H9 (cell line): Measurements from ENCODE around the gene POLA1. TPM values are rescaled to one million over a fixed set of nuclear protein-coding genes. Genes with fewer than 3 reads are reported as not detected.
A peak's percentile ranks its signal among the peaks of the same experiment; 100 is the strongest.

Source experiments
- DNase-seq: peaks from one replicate; pipeline ENCODE4 v3.0.0-alpha.2; 2017
- H2AFZ ChIP-seq: one replicate; pipeline ENCODE4 v1.6.1; 2013; ENCODE audit warnings: mild to moderate bottlenecking, low read length, control low read depth, moderate library complexity
- H2AK5ac ChIP-seq: 2 replicates; pipeline ENCODE4 v1.6.1; 2013; ENCODE audit warnings: low read length, control low read depth, mixed read lengths; ENCODE audit not compliant: insufficient read length
- H2BK120ac ChIP-seq: one replicate; pipeline ENCODE4 v1.6.1; 2013; ENCODE audit warnings: low read depth, mild to moderate bottlenecking, low read length, control low read depth, inconsistent platforms; ENCODE audit not compliant: poor library complexity, severe bottlenecking
- H2BK12ac ChIP-seq: 2 replicates; pipeline ENCODE4 v1.6.1; 2013; ENCODE audit warnings: low read length, control low read depth, mixed read lengths, low read depth; ENCODE audit not compliant: insufficient read length
- H2BK15ac ChIP-seq: 2 replicates; pipeline ENCODE4 v1.6.1; 2013; ENCODE audit warnings: low read depth, low read length, control low read depth
- H2BK20ac ChIP-seq: one replicate; pipeline ENCODE4 v1.6.1; 2013; ENCODE audit warnings: low read depth, mild to moderate bottlenecking, low read length, control low read depth, inconsistent platforms; ENCODE audit not compliant: poor library complexity, severe bottlenecking
- H2BK5ac ChIP-seq: 2 replicates; pipeline ENCODE4 v1.6.1; 2013; ENCODE audit warnings: low read length, control low read depth, mixed read lengths; ENCODE audit not compliant: insufficient read length
- H3K14ac ChIP-seq: 2 replicates; pipeline ENCODE4 v1.6.1; 2013; ENCODE audit warnings: low read length, control low read depth; ENCODE audit not compliant: insufficient read depth
- H3K18ac ChIP-seq: 2 replicates; pipeline ENCODE4 v1.6.1; 2013; ENCODE audit warnings: low read depth, mild to moderate bottlenecking, mixed read lengths, low read length, control low read depth; ENCODE audit not compliant: insufficient read length
- H3K23ac ChIP-seq: 2 replicates; pipeline ENCODE4 v1.6.1; 2013; ENCODE audit warnings: low read length, control low read depth, mixed read lengths, low read depth; ENCODE audit not compliant: insufficient read length
- H3K23me2 ChIP-seq: 2 replicates; pipeline ENCODE4 v1.6.1; 2013; ENCODE audit warnings: low read depth, mild to moderate bottlenecking, mixed read lengths, low read length, control low read depth; ENCODE audit not compliant: insufficient read length, poor library complexity, severe bottlenecking
- H3K27ac ChIP-seq: 2 replicates; pipeline ENCODE4 v1.5.1; 2013; ENCODE audit warnings: low read length, control low read depth, mixed read lengths, low read depth; ENCODE audit not compliant: insufficient read length
- H3K27me3 ChIP-seq: 2 replicates; pipeline ENCODE4 v1.6.1; 2013; ENCODE audit warnings: low read length, control low read depth, inconsistent platforms; ENCODE audit not compliant: insufficient read depth
- H3K4ac ChIP-seq: 2 replicates; pipeline ENCODE4 v1.6.1; 2013; ENCODE audit warnings: low read depth, mild to moderate bottlenecking, control low read depth, inconsistent platforms, low read length, moderate library complexity
- H3K4me1 ChIP-seq: 2 replicates; pipeline ENCODE4 v1.6.1; 2013; ENCODE audit warnings: low read length, control low read depth, inconsistent platforms; ENCODE audit not compliant: insufficient read depth
- H3K4me2 ChIP-seq: 2 replicates; pipeline ENCODE4 v1.6.1; 2013; ENCODE audit warnings: low read length, control low read depth, mixed read lengths; ENCODE audit not compliant: insufficient read length, insufficient read depth
- H3K56ac ChIP-seq: 2 replicates; pipeline ENCODE4 v1.6.1; 2013; ENCODE audit warnings: low read depth, mild to moderate bottlenecking, mixed read lengths, low read length, control low read depth; ENCODE audit not compliant: insufficient read length
- H3K79me1 ChIP-seq: 2 replicates; pipeline ENCODE4 v1.6.1; 2013; ENCODE audit warnings: low read depth, mild to moderate bottlenecking, moderate library complexity, low read length, control low read depth, inconsistent platforms; ENCODE audit not compliant: insufficient read depth, poor library complexity, severe bottlenecking
- H3K79me2 ChIP-seq: 2 replicates; pipeline ENCODE4 v1.6.1; 2013; ENCODE audit warnings: low read length, control low read depth, inconsistent platforms; ENCODE audit not compliant: insufficient read depth
- H3K9ac ChIP-seq: 2 replicates; pipeline ENCODE4 v1.6.1; 2013; ENCODE audit warnings: low read length, control low read depth, mixed read lengths; ENCODE audit not compliant: insufficient read length; ENCODE audit errors: extremely low read depth
- H3K9me3 ChIP-seq: one replicate; pipeline ENCODE4 v1.6.1; 2013; ENCODE audit warnings: low read depth, low read length, inconsistent platforms; ENCODE audit not compliant: control insufficient read depth
- H3T11ph ChIP-seq: one replicate; pipeline ENCODE4 v1.6.1; 2013; ENCODE audit warnings: mild to moderate bottlenecking, low read length, control low read depth, inconsistent platforms
- H4K20me1 ChIP-seq: one replicate; pipeline ENCODE4 v1.6.1; 2013; ENCODE audit not compliant: control insufficient read depth, insufficient read length, insufficient read depth
- H4K5ac ChIP-seq: 2 replicates; pipeline ENCODE4 v1.6.1; 2013; ENCODE audit warnings: low read depth, mild to moderate bottlenecking, mixed read lengths, low read length, control low read depth; ENCODE audit not compliant: insufficient read length
- H4K8ac ChIP-seq: replicated peaks from 2 replicates; pipeline ENCODE4 v1.6.1; 2013; ENCODE audit warnings: low read length, control low read depth, mixed read lengths, low read depth; ENCODE audit not compliant: insufficient read length
- H4K91ac ChIP-seq: 2 replicates; pipeline ENCODE4 v1.6.1; 2013; ENCODE audit warnings: low read depth, mild to moderate bottlenecking, moderate library complexity, mixed read lengths, low read length, control low read depth; ENCODE audit not compliant: insufficient read length
- H3K27ac Mint-ChIP-seq, 3 experiments: 2 replicates in 2 of 3; 3 replicates in 1 of 3; pipeline ENCODE4 v1.8.0; 2020 to 2021; ENCODE audit warnings: mixed read lengths in 3 of 3, mild to moderate bottlenecking in 1 of 3, moderate library complexity in 1 of 3
- H3K27me3 Mint-ChIP-seq: 2 replicates; pipeline ENCODE4 v1.8.0; 2021; ENCODE audit warnings: low read depth, mild to moderate bottlenecking, moderate library complexity, mixed read lengths
- H3K36me3 Mint-ChIP-seq, 3 experiments: 2 replicates in 2 of 3; 3 replicates in 1 of 3; pipeline ENCODE4 v1.8.0; 2020 to 2021; ENCODE audit warnings: low read depth in 3 of 3, mixed read lengths in 3 of 3; ENCODE audit not compliant: insufficient read depth in 1 of 3
- H3K4me1 Mint-ChIP-seq, 2 experiments: 2 replicates each; pipeline ENCODE4 v1.8.0; 2020; ENCODE audit warnings: mixed read lengths in 2 of 2
- H3K4me3 Mint-ChIP-seq, 2 experiments: 2 replicates in 1 of 2; 3 replicates in 1 of 2; pipeline ENCODE4 v1.8.0; 2020 to 2021; ENCODE audit warnings: mild to moderate bottlenecking in 2 of 2, mixed read lengths in 2 of 2, moderate library complexity in 1 of 2
- H3K9me3 Mint-ChIP-seq, 2 experiments: 2 replicates in 1 of 2; 3 replicates in 1 of 2; pipeline ENCODE4 v1.8.0; 2020; ENCODE audit warnings: mild to moderate bottlenecking in 2 of 2, mixed read lengths in 2 of 2, moderate library complexity in 1 of 2
- CTCF ChIP-seq: fragments of 200-600 bp; sonication (generic); conservative IDR thresholded peaks from 3 replicates; pipeline ENCODE4 v1.8.0; 2021; ENCODE audit warnings: antibody characterized with exemption, mild to moderate bottlenecking
- total RNA-seq: library from RNA; stranded (reverse); gene quantifications from 2 replicates; pipeline ENCODE4 v1.2.1, GENCODE V29; 2021

Gene POLA1
- total RNA-seq, 1 experiment from 2014 or later = 60.2 TPM

- H2BK120ac ChIP-seq = no peak overlapping the region
- no peak overlapping the region for H4K8ac ChIP-seq
- H3K9me3 ChIP-seq = no peaks in the 10 kb centered on the region
- Mint-ChIP-seq H3K4me3 (no peak overlapping the region), H3K4me1 (peaks cover 22 to 25% of the 10 kb centered on the region in 2 experiments), H3K36me3 (no peaks in the 10 kb centered on the region), H3K27ac (peak overlapping the region in 2 of 3 experiments; percentile 16 to 87; a peak in 5 of 7 replicates), H3K27me3 (peaks cover 4% of the 10 kb centered on the region; the same call in 1 of the 2 replicates), H3K9me3 (no peaks in the 10 kb centered on the region)
- no peak overlapping the region for H3K9ac ChIP-seq
- no peak overlapping the region for H3K4ac ChIP-seq
- no peak overlapping the region for H3K18ac ChIP-seq
- no peak overlapping the region for H3K4me2 ChIP-seq
- no peak overlapping the region for H3K23ac ChIP-seq
- no peak overlapping the region for H2BK15ac ChIP-seq
- no peaks in the 10 kb centered on the region for H3K23me2 ChIP-seq
- no peak overlapping the region for H3K14ac ChIP-seq
- peak overlapping the region; percentile 83 for H2BK20ac ChIP-seq
- H3T11ph ChIP-seq = no peak overlapping the region
- H4K20me1 ChIP-seq = no peaks in the 10 kb centered on the region
- no peaks in the 10 kb centered on the region for H3K79me1 ChIP-seq
- no peak overlapping the region for H3K27ac ChIP-seq
- no peak overlapping the region for H4K91ac ChIP-seq
- H3K56ac ChIP-seq = no peak overlapping the region
- no peak for TF ChIP-seq CTCF
- no peak overlapping the region for H2BK12ac ChIP-seq
- H2AK5ac ChIP-seq = no peak overlapping the region
- H3K4me1 ChIP-seq = no peaks in the 10 kb centered on the region; the same call in 1 of the 2 replicates
- no peak overlapping the region for H2BK5ac ChIP-seq
- no peaks in the 10 kb centered on the region for H3K79me2 ChIP-seq
- H3K27me3 ChIP-seq = no peaks in the 10 kb centered on the region
- H4K5ac ChIP-seq = no peak overlapping the region
- no peak for DNase-seq
- H2AFZ ChIP-seq = no peak overlapping the region
These were observed 35.3 kb upstream of the POLA1 start for GRCh38 chrX:24658421-24658820.
